Measurements from ENCODE around the gene MCM7. TPM values are rescaled to one million over a fixed set of nuclear protein-coding genes. Genes with fewer than 3 reads are reported as not detected.

MCM7 gene
- total RNA-seq: 48.7 and 92.6 TPM in 2 replicates

GRCh38 chr7:100101016-100101862 is at the start of gene MCM7, which contains the start of gene AP4M1:
TSS of gene MCM7 (minus strand) at chr7:100101397. CDS start at chr7:100101294, 103 bp downstream.
TSS of gene AP4M1 (plus strand) at chr7:100101643. CDS start at chr7:100101715, 72 bp downstream.

GRCh38 chr7:100148559-100149328 is 47.5 kb upstream of the MCM7 start, which contains the start of gene LAMTOR4:
TSS of gene LAMTOR4 (plus strand) at chr7:100148918. CDS start at chr7:100148973, 55 bp downstream.

DNA sequence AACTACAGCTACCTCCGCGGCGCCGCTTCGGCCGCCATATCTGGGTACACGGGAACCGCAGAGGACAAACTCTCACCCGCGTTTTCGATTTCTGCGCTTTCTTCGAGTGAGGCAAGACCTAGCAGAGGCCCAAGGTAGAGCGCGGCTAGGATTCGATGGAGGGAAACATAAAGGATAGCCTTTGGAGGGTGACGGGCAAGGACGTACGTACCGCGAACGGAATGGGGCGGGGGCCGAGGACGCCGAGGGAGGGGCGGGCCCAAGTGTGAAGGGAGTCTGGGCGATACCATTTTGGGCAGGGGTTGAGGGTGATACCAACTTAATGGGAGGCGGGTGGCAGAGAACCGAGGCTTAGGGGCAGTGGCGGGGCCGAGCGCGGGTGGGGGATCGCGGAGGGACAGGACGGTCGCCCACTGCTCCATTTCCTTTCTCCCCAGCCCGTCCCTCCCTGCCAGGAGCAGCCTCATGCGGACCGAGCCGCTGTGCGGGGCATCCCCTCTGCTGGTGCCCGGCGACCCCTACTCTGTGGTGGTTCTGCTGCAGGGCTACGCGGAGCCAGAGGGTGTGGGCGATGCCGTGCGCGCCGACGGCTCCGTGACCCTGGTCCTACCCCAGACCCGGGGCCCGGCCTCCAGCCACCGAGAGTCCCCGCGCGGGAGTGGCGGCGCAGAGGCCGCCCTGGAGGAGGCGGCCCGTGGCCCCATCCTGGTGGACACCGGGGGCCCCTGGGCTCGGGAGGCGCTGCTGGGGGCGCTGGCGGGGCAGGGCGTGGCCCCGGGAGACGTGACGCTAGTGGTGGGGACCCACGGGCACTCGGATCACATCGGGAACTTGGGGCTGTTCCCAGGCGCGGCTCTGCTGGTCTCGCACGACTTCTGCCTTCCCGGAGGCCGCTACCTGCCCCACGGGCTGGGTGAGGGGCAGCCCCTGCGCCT is 26.0 kb upstream of the MCM7 start, which contains the start of gene MBLAC1:
Gene MBLAC1 (plus strand): TSS at position 37 of the 935 bp plus-strand sequence. CDS start 429 bp downstream, at position 466.

GRCh38 chr7:100119072-100119969 is 18.1 kb upstream of the MCM7 start, which contains the start of the genes CNPY4 and TAF6:
TSS of gene CNPY4 (plus strand) at chr7:100119634. CDS start at chr7:100119745, 111 bp downstream.
TSS of gene TAF6 (minus strand) at chr7:100119358. CDS start at chr7:100114209, 5,149 bp downstream.

DNA sequence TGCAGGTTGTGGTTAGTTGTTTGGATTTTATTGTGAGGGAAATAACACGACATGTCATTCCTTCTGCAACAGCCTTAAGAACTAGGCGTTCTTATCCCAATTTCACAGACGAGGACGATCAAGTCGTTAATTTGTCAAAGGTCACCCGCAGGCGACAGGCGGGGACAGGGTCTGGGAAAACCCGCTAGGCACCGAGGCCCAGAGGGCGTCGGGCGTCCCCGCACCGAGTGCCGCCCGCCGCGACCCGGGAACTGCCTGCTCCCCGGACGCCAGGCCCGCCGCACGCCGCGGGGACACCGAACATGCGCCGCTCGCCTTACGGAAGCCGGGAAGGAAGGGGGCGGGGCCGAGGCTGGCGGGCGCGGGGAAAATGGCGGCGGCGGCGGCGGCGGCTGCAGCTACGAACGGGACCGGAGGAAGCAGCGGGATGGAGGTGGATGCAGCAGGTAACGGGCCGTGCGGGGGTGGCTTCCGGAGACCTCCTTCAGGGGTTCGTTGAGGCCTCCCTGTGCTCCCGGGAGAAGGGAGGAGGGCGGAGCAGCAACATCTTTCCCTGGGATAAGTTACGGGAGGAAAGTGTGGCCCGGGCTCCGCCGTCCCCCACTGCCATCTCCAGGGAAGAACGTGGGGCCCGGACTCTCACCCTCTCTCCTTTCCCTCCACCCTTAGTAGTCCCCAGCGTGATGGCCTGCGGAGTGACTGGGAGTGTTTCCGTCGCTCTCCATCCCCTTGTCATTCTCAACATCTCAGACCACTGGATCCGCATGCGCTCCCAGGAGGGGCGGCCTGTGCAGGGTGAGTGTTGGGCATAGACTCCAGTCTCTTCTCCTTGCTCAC is 12.4 kb downstream of the MCM7 start, which contains the start of gene COPS6:
Gene COPS6 (plus strand): TSS at position 349 of the 837 bp plus-strand sequence. CDS start 22 bp downstream, at position 371.

DNA sequence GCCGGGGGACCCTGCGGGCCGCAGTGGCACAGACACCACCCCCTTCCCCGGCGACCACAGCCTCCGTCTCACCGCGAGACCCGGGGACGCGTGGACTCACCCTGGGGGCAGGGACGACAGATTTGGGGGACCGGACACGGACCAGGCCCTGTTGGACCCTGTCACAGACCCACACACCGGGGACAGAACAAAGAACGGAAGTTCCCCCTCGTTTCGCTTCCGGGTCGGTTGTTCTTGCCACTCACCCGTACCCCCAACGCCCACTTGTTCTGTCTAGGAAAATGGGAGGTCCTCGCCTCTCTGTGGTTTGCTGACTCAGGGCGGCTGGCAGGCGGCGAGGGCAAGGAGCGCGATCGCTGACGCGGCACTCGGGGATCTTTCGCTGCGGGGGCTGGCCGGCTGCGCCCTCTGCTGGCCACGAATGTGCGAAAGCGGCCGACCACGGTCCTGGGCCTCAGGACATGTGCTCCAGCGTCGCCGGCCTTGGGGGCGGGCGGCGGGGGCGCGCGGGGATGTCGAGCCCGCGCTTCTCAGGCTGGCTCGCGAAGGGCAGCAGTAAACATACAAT is 19.6 kb downstream of the MCM7 start, which contains the start of gene ZNF3:
Gene ZNF3 (minus strand): TSS at position 189 of the 568 bp plus-strand sequence. CDS start 4,366 bp downstream, outside the sequence.

DNA sequence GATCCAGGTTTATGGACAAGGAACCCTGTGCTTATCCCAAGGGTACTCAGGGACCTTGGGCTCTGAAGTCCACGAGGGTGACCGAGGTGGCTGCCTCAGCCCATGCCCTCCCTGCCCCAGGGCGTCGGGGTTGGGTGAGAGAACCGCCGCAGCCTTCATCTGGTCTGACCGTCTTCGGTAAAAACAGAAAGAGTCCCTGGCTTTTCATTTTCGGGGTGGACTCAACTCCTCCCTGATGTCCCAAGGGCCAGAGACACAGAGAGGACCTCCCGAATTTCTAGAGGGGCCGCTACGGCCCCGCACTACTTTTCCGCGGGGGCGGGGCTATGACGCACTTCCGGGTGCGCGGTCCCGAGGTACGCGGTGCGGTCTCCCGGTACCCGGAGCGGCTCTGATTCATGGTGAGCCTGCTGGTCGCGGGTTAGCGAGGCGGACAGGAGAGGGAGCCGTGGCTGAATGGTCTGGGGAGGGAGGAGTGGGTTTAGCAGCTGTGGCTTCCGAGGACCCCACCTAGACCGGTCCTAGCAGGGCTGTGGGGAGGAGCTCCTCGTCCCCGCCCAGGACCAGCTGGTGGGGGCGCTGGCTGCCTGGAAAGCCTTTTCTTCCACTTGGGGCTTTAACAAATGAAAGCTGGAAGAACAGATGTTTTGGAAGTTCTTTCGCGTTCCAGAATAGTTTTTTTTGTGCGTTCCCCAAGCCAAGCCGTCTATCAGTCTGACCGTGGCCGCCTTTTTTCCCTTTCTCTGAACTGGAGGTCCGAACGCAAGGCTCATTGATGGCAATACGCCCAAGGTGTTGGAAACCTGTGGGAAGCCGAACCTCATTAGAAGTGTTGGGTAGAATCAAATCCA is 51.5 kb downstream of the MCM7 start, which contains the start of gene ZSCAN21:
Gene ZSCAN21 (plus strand): TSS at position 334 of the 851 bp plus-strand sequence. CDS start 7,233 bp downstream, outside the sequence.

Other genes with a start within 250 kb of the MCM7 start
- gene OR2AE1, start 224.4 kb downstream of the MCM7 start, total RNA-seq: 0.26 and 0.44 TPM in 2 replicates
- 22.4 and 24.7 TPM in 2 replicates for gene TRIM4, start 181.9 kb downstream of the MCM7 start, total RNA-seq
- not detected in 2 replicates for gene GJC3, start 171.8 kb downstream of the MCM7 start, total RNA-seq
- 0.13 TPM in 1 of 2 replicates, not detected in the other for gene AZGP1, start 125.4 kb downstream of the MCM7 start, total RNA-seq
- 33.3 and 42.2 TPM in 2 replicates for gene ZKSCAN1, start 85.8 kb downstream of the MCM7 start, total RNA-seq
- 8.8 and 10.7 TPM in 2 replicates for gene ZSCAN21, start 51.6 kb downstream of the MCM7 start, total RNA-seq
- 17.7 and 22.3 TPM in 2 replicates for gene ZNF3, start 19.7 kb downstream of the MCM7 start, total RNA-seq
- 120 TPM in 2 replicates for gene COPS6, start 12.4 kb downstream of the MCM7 start, total RNA-seq
- 24.2 and 24.6 TPM in 2 replicates for gene AP4M1, start 246 bp upstream of the MCM7 start, total RNA-seq
- 22.3 and 25.1 TPM in 2 replicates for gene TAF6, start 18.0 kb upstream of the MCM7 start, total RNA-seq
- gene CNPY4, start 18.2 kb upstream of the MCM7 start, total RNA-seq: 35.3 and 43.7 TPM in 2 replicates
- 2.5 and 3.2 TPM in 2 replicates for gene MBLAC1, start 25.6 kb upstream of the MCM7 start, total RNA-seq
- gene LAMTOR4, start 47.5 kb upstream of the MCM7 start, total RNA-seq: 167 and 169 TPM in 2 replicates
- gene TRAPPC14, start 57.3 kb upstream of the MCM7 start, total RNA-seq: 7.6 and 10.8 TPM in 2 replicates
- gene GAL3ST4, start 67.2 kb upstream of the MCM7 start, total RNA-seq: 1.3 and 2.1 TPM in 2 replicates
- 0.40 and 0.99 TPM in 2 replicates for gene GPC2, start 76.0 kb upstream of the MCM7 start, total RNA-seq
- 0.92 and 1.1 TPM in 2 replicates for gene STAG3, start 76.5 kb upstream of the MCM7 start, total RNA-seq
- not detected in 2 replicates for gene PVRIG, start 118.6 kb upstream of the MCM7 start, total RNA-seq
- not detected in 2 replicates for gene SPDYE3, start 206.3 kb upstream of the MCM7 start, total RNA-seq